IgD-negative memory B cell (primary cell): ENCODE results near the gene DIAPH1. TPM values are rescaled to one million over a fixed set of nuclear protein-coding genes. Genes with fewer than 3 reads are reported as not detected.

Source experiments
- H3K27ac Mint-ChIP-seq, 3 donors: one replicate each; pipeline ENCODE4 v1.8.0; 2020 to 2022; ENCODE audit warnings: mild to moderate bottlenecking in 3 of 3, mixed read lengths in 3 of 3, moderate library complexity in 1 of 3
- H3K27me3 Mint-ChIP-seq: one replicate; pipeline ENCODE4 v1.8.0; 2021; ENCODE audit warnings: mixed read lengths
- H3K36me3 Mint-ChIP-seq: one replicate; pipeline ENCODE4 v1.8.0; 2020; ENCODE audit warnings: mild to moderate bottlenecking, mixed read lengths
- H3K4me1 Mint-ChIP-seq, 3 donors: one replicate each; pipeline ENCODE4 v1.8.0; 2020 to 2022; ENCODE audit warnings: mixed read lengths in 3 of 3, mild to moderate bottlenecking in 1 of 3
- H3K4me3 Mint-ChIP-seq, 4 donors: one replicate each; pipeline ENCODE4 v1.8.0; 2020 to 2022; ENCODE audit warnings: mild to moderate bottlenecking in 4 of 4, mixed read lengths in 4 of 4, moderate library complexity in 3 of 4
- H3K9me3 Mint-ChIP-seq, 3 donors: one replicate each; pipeline ENCODE4 v1.8.0; 2020 to 2021; ENCODE audit warnings: mixed read lengths in 3 of 3, mild to moderate bottlenecking in 1 of 3
- polyA plus RNA-seq: library from polyadenylated mRNA; unstranded; fragments of 300-500 nt; fragmentation: Illumina TruSeq; gene quantifications from one replicate; pipeline ENCODE4 v1.2.3, GENCODE V29; 2021

The DIAPH1 gene
- polyA plus RNA-seq, 1 donor from 2014 or later: 57.6 TPM

- Mint-ChIP-seq H3K4me1 (peaks cover 11 to 25% (median 15%) of the 10 kb centered on the region in 3 donors), H3K9me3 (no peaks in the 10 kb centered on the region), H3K36me3 (peaks cover 3% of the 10 kb centered on the region), H3K4me3 (peak overlapping the region; percentile 71 to 93 (median 86)), H3K27me3 (peaks cover 32% of the 10 kb centered on the region), H3K27ac (peak overlapping the region in 2 of 3 donors; percentile 33 to 39)
These were observed 127.3 kb downstream of the DIAPH1 start for GRCh38 chr5:141491323-141492167.

- no peaks in the 10 kb centered on the region for H3K9me3 Mint-ChIP-seq
- peaks cover 32% of the 10 kb centered on the region for H3K27me3 Mint-ChIP-seq
- H3K36me3 Mint-ChIP-seq: peaks cover 3% of the 10 kb centered on the region
- H3K27ac Mint-ChIP-seq: peak overlapping the region in 2 of 3 donors; percentile 29 to 81
- peaks cover 10 to 27% (median 15%) of the 10 kb centered on the region in 3 donors for H3K4me1 Mint-ChIP-seq
- peak overlapping the region; percentile 34 to 86 (median 56) for H3K4me3 Mint-ChIP-seq
These were observed 128.0 kb downstream of the DIAPH1 start for GRCh38 chr5:141490771-141491170.

GRCh38 chr5:141490271-141490670 lies 128.5 kb downstream of the DIAPH1 start:
- peaks cover 3% of the 10 kb centered on the region for H3K36me3 Mint-ChIP-seq
- H3K27me3 Mint-ChIP-seq: peaks cover 35% of the 10 kb centered on the region
- peak overlapping the region in 3 of 4 donors; percentile 39 to 81 (median 73) for H3K4me3 Mint-ChIP-seq

GRCh38 chr5:141489841-141490240 lies 129.0 kb downstream of the DIAPH1 start:
- no peaks in the 10 kb centered on the region for H3K9me3 Mint-ChIP-seq
- H3K4me3 Mint-ChIP-seq: peak overlapping the region in 2 of 4 donors; percentile 39 to 73
- peaks cover 39% of the 10 kb centered on the region for H3K27me3 Mint-ChIP-seq
- H3K27ac Mint-ChIP-seq: no peak overlapping the region
- peaks cover 7 to 28% (median 15%) of the 10 kb centered on the region in 3 donors for H3K4me1 Mint-ChIP-seq
- H3K36me3 Mint-ChIP-seq: peaks cover 3% of the 10 kb centered on the region

More at GRCh38 chr5:141490271-141490670, 128.5 kb downstream of the DIAPH1 start:
- Mint-ChIP-seq H3K27ac (peak overlapping the region in 1 of 3 donors; percentile 29), H3K9me3 (no peaks in the 10 kb centered on the region), H3K4me1 (peaks cover 7 to 25% (median 12%) of the 10 kb centered on the region in 3 donors)

GRCh38 chr5:141488591-141489561 lies 129.9 kb downstream of the DIAPH1 start, which contains the start of gene PCDHGC5:
Gene PCDHGC5 (plus strand): TSS chr5:141489081. CDS start chr5:141489241, 160 bp downstream.
- Mint-ChIP-seq H3K4me3 (peak within 1 kb of the TSS in 1 of 4 donors; percentile 60), H3K4me1 (peaks cover 14 to 36% (median 21%) of the 10 kb centered on the region in 3 donors), H3K36me3 (peaks cover 3% of the 10 kb centered on the region), H3K9me3 (no peaks in the 10 kb centered on the region), H3K27me3 (peaks cover 37% of the 10 kb centered on the region), H3K27ac (no peak within 1 kb of the TSS)

GRCh38 chr5:141487131-141487530 lies 131.7 kb downstream of the DIAPH1 start:
- H3K27ac Mint-ChIP-seq: no peak overlapping the region
- H3K27me3 Mint-ChIP-seq: peaks cover 45% of the 10 kb centered on the region
- peaks cover 3% of the 10 kb centered on the region for H3K36me3 Mint-ChIP-seq
- H3K9me3 Mint-ChIP-seq: no peaks in the 10 kb centered on the region
- no peak overlapping the region for H3K4me3 Mint-ChIP-seq
- peaks cover 13 to 36% (median 25%) of the 10 kb centered on the region in 3 donors for H3K4me1 Mint-ChIP-seq

DNA sequence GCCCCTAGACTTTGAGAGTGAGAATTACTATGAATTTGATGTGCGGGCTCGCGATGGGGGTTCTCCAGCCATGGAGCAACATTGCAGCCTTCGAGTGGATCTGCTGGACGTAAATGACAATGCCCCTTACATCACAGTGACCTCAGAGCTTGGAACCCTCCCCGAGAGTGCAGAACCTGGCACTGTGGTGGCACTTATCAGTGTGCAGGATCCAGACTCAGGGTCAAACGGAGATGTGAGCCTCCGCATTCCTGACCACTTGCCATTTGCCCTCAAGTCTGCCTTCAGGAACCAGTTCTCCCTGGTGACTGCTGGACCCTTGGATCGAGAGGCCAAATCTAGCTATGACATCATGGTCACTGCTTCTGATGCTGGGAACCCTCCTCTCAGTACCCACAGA lies 132.7 kb downstream of the DIAPH1 start:
- peaks cover 11 to 35% (median 20%) of the 10 kb centered on the region in 3 donors for H3K4me1 Mint-ChIP-seq
- peak overlapping the region in 1 of 4 donors; percentile 19 for H3K4me3 Mint-ChIP-seq
- H3K27me3 Mint-ChIP-seq: peaks cover 40% of the 10 kb centered on the region
- no peak overlapping the region for H3K27ac Mint-ChIP-seq
- peaks cover 3% of the 10 kb centered on the region for H3K36me3 Mint-ChIP-seq
- H3K9me3 Mint-ChIP-seq: no peaks in the 10 kb centered on the region

DNA sequence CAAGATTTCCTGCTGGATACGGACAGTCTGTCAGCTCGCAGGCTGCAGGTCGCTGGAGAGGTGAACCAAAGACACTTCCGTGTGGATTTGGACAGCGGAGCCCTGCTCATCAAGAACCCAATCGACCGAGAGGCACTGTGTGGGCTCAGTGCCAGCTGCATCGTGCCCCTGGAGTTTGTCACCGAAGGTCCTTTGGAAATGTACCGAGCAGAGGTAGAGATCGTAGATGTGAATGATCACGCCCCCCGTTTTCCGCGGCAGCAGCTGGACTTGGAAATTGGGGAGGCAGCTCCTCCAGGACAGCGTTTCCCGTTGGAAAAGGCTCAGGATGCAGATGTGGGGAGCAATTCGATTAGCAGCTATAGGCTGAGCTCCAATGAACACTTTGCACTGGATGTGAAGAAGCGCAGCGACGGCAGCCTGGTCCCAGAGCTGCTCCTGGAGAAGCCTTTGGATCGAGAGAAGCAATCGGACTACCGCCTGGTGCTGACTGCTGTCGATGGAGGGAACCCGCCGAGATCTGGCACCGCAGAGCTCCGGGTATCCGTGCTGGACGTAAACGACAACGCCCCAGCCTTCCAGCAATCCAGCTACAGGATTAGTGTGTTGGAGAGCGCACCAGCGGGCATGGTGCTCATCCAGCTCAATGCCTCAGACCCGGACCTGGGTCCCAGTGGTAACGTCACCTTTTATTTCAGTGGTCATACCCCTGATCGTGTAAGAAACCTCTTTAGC lies 133.3 kb downstream of the DIAPH1 start:
- H3K27ac Mint-ChIP-seq: peak overlapping the region in 1 of 3 donors; percentile 35
- H3K27me3 Mint-ChIP-seq: peaks cover 34% of the 10 kb centered on the region
- H3K36me3 Mint-ChIP-seq: no peaks in the 10 kb centered on the region
- peak overlapping the region; percentile 7 to 90 (median 75) for H3K4me3 Mint-ChIP-seq
- H3K9me3 Mint-ChIP-seq: no peaks in the 10 kb centered on the region
- H3K4me1 Mint-ChIP-seq: peaks cover 8 to 32% (median 14%) of the 10 kb centered on the region in 3 donors

DNA sequence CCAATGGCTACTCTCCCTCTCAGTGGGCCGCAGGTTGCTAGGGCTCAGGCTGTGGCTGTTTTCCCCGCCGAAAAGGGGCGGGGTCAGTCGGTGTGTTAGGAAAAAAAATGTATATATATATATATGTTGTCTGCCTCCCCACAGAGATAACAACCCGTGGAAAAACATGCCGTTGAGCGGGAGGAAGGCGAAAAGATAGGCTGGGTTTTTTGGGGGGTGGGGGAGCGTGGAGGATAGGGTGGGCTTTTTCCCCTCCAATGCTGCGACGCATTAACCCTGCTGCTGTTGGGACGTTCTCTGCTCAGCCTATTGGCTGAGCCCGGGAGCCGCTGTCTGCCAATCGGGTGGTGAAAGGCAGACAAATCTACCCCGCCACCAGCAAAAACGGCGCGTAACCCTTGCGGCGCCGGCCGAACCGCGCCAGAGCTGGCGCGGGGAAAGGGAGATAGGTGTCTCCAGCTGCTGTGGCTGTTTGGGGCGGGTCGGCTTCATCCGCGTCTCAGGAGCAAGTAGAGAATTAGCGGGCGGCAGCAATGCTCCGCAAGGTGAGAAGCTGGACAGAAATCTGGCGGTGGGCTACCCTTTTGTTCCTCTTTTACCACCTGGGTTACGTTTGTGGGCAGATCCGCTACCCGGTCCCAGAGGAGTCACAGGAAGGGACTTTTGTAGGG lies 134.0 kb downstream of the DIAPH1 start, which contains the start of gene PCDHGC4:
TSS of gene PCDHGC4 (plus strand) at position 390 of the 671 bp plus-strand sequence. CDS start at position 534, 144 bp downstream.
- peaks cover 8 to 32% (median 14%) of the 10 kb centered on the region in 3 donors for H3K4me1 Mint-ChIP-seq
- H3K9me3 Mint-ChIP-seq: no peaks in the 10 kb centered on the region
- peaks cover 28% of the 10 kb centered on the region for H3K27me3 Mint-ChIP-seq
- peak within 1 kb of the TSS in 1 of 3 donors; percentile 35 for H3K27ac Mint-ChIP-seq
- peak within 1 kb of the TSS; percentile 7 to 90 (median 75) for H3K4me3 Mint-ChIP-seq
- H3K36me3 Mint-ChIP-seq: no peaks in the 10 kb centered on the region

- peaks cover 8 to 32% (median 14%) of the 10 kb centered on the region in 3 donors for H3K4me1 Mint-ChIP-seq
- no peak overlapping the region for H3K27ac Mint-ChIP-seq
- H3K4me3 Mint-ChIP-seq: peak overlapping the region; percentile 7 to 90 (median 75)
- H3K27me3 Mint-ChIP-seq: peaks cover 24% of the 10 kb centered on the region
- H3K36me3 Mint-ChIP-seq: no peaks in the 10 kb centered on the region
- H3K9me3 Mint-ChIP-seq: no peaks in the 10 kb centered on the region
These were observed 134.5 kb downstream of the DIAPH1 start for GRCh38 chr5:141484310-141484640.

GRCh38 chr5:141483902-141484301 lies 134.9 kb downstream of the DIAPH1 start:
- Mint-ChIP-seq H3K36me3 (no peaks in the 10 kb centered on the region), H3K4me3 (peak overlapping the region in 1 of 4 donors; percentile 7), H3K9me3 (no peaks in the 10 kb centered on the region), H3K27me3 (peaks cover 22% of the 10 kb centered on the region), H3K4me1 (peaks cover 8 to 32% (median 14%) of the 10 kb centered on the region in 3 donors), H3K27ac (no peak overlapping the region)

DNA sequence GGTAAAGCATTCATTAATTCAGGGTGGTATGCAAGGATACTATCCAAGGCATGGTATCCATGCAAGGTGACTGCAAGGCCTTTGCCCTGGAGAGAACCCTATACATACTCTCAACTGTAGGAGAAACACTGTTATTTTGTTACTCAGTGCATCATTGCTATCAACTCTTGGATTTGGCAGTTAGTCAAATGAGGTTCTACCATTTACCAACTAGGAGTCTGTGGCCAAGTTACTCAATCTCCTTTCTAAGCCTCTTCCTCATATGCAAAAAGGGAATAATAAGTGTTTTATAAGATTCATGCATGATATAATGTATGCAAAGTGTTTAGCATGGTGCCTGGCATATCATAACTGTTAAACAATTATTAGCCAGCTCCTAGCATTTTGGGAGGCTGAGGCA lies 139.0 kb downstream of the DIAPH1 start:
- peaks cover 17 to 33% (median 29%) of the 10 kb centered on the region in 3 donors for H3K4me1 Mint-ChIP-seq
- no peaks in the 10 kb centered on the region for H3K9me3 Mint-ChIP-seq
- H3K4me3 Mint-ChIP-seq: no peak overlapping the region
- H3K27ac Mint-ChIP-seq: no peak overlapping the region
- H3K27me3 Mint-ChIP-seq: peaks cover 45% of the 10 kb centered on the region
- no peaks in the 10 kb centered on the region for H3K36me3 Mint-ChIP-seq

- peak overlapping the region in 3 of 4 donors; percentile 7 to 97 (median 54) for H3K4me3 Mint-ChIP-seq
- H3K27ac Mint-ChIP-seq: no peak overlapping the region
- H3K27me3 Mint-ChIP-seq: peaks cover 37% of the 10 kb centered on the region
- H3K36me3 Mint-ChIP-seq: no peaks in the 10 kb centered on the region
- no peaks in the 10 kb centered on the region for H3K9me3 Mint-ChIP-seq
- peaks cover 9 to 25% (median 21%) of the 10 kb centered on the region in 3 donors for H3K4me1 Mint-ChIP-seq
These were observed 140.4 kb downstream of the DIAPH1 start for GRCh38 chr5:141478321-141478945.
